GM04503 (cell line): Measurements from ENCODE around the gene PRICKLE1.

Source experiments
- DNase-seq: peaks from one replicate; pipeline ENCODE4 v3.0.0-alpha.2; 2012; ENCODE audit warnings: low read depth

PRICKLE1 gene

GRCh38 chr12:42448841-42449240 lies 140.7 kb downstream of the PRICKLE1 start:
- no peak for DNase-seq

GRCh38 chr12:42447371-42447786 lies 142.2 kb downstream of the PRICKLE1 start:
- no peak for DNase-seq

GRCh38 chr12:42446761-42447160 lies 142.8 kb downstream of the PRICKLE1 start:
- DNase-seq: no peak

- no peak for DNase-seq
These were observed 143.7 kb downstream of the PRICKLE1 start for GRCh38 chr12:42445891-42446290.

- no peak for DNase-seq
These were observed 145.2 kb downstream of the PRICKLE1 start for GRCh38 chr12:42444192-42444943.

GRCh38 chr12:42442888-42443287 lies 146.7 kb downstream of the PRICKLE1 start:
- no peak for DNase-seq

- DNase-seq: no peak
These were observed 147.2 kb downstream of the PRICKLE1 start for GRCh38 chr12:42442311-42442759.

- no peak for DNase-seq
These were observed 148.9 kb downstream of the PRICKLE1 start for GRCh38 chr12:42440608-42441007.

GRCh38 chr12:42432517-42433140 lies 156.9 kb downstream of the PRICKLE1 start:
- no peak for DNase-seq

- no peak for DNase-seq
These were observed 160.7 kb downstream of the PRICKLE1 start for GRCh38 chr12:42428850-42429249.

- no peak for DNase-seq
These were observed 162.8 kb downstream of the PRICKLE1 start for GRCh38 chr12:42426746-42427145.

GRCh38 chr12:42422785-42423184 lies 166.8 kb downstream of the PRICKLE1 start:
- no peak for DNase-seq

GRCh38 chr12:42421844-42422779 lies 167.4 kb downstream of the PRICKLE1 start:
- no peak for DNase-seq

- DNase-seq: no peak
These were observed 169.2 kb downstream of the PRICKLE1 start for GRCh38 chr12:42420395-42420794.

GRCh38 chr12:42410340-42410739 lies 179.2 kb downstream of the PRICKLE1 start:
- no peak for DNase-seq

- DNase-seq: no peak
These were observed 180.1 kb downstream of the PRICKLE1 start for GRCh38 chr12:42409471-42409870.

GRCh38 chr12:42407306-42407705 lies 182.2 kb downstream of the PRICKLE1 start:
- no peak for DNase-seq
